Kidney epithelial cell (primary cell): ENCODE measurements around the gene MISP. TPM values are rescaled to one million over a fixed set of nuclear protein-coding genes. Genes with fewer than 3 reads are reported as not detected.

ENCODE experiments used
- DNase-seq: peaks from one replicate; pipeline ENCODE4 v3.0.0-alpha.2; 2010; ENCODE audit warnings: low read depth
- H3K27me3 ChIP-seq: 2 replicates; pipeline ENCODE4 v1.6.0; 2011; ENCODE audit warnings: low read length; ENCODE audit not compliant: control insufficient read depth, insufficient read depth
- H3K36me3 ChIP-seq: 2 replicates; pipeline ENCODE4 v1.5.1; 2011; ENCODE audit warnings: low read length; ENCODE audit not compliant: control insufficient read depth, insufficient read depth
- H3K4me3 ChIP-seq: 2 replicates; pipeline ENCODE4 v1.5.1; 2011; ENCODE audit warnings: low read depth, mild to moderate bottlenecking, control low read depth, low read length
- CTCF ChIP-seq: IDR thresholded peaks from 2 replicates; pipeline ENCODE4 v1.5.1; 2011; ENCODE audit warnings: mild to moderate bottlenecking, moderate library complexity, low read length, control low read depth, inconsistent platforms; ENCODE audit not compliant: insufficient read depth, poor library complexity, severe bottlenecking
- total RNA-seq: library from RNA; depleted of rRNA; stranded (reverse); fragments of >200 nt; gene quantifications from 2 replicates; pipeline ENCODE4 v1.2.3, GENCODE V29; 2015

The MISP gene
- total RNA-seq, 1 donor from 2014 or later, result 45.6 TPM

GRCh38 chr19:772730-773436 lies 22.0 kb downstream of the MISP start:
- TF ChIP-seq CTCF, result no peak
- no peak for DNase-seq

DNA sequence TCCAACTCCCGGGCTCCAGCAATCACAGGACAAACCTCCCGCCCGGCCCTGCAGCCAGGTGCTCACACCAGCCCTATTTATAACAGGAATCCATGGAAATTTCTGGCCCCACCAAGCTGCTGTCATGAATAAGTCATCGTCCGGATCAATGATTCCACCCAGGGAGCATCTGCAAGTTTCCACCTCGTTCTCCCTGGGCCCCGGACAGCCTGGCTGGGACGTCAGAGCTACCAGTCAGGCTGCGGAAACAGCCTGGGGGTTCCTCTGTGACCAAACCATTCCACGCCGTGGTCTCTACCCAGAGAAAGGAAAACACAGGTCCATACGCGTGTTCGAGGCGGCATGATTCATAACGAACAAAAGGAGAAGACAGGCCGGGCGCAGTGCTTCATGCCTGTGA lies 25.6 kb downstream of the MISP start:
- no peak overlapping the region for H3K4me3 ChIP-seq
- H3K36me3 ChIP-seq, result no peaks in the 10 kb centered on the region
- no peaks in the 10 kb centered on the region for H3K27me3 ChIP-seq
- DNase-seq, result no peak
- TF ChIP-seq CTCF, result no peak

More at GRCh38 chr19:772730-773436, 22.0 kb downstream of the MISP start:
- no peaks in the 10 kb centered on the region for H3K36me3 ChIP-seq
- no peaks in the 10 kb centered on the region for H3K27me3 ChIP-seq
- no peak overlapping the region for H3K4me3 ChIP-seq

GRCh38 chr19:778910-779653 lies 28.2 kb downstream of the MISP start:
- TF ChIP-seq CTCF, result no peak
- H3K4me3 ChIP-seq, result no peak overlapping the region
- no peaks in the 10 kb centered on the region for H3K27me3 ChIP-seq
- DNase-seq, result peak; percentile 83
- no peaks in the 10 kb centered on the region for H3K36me3 ChIP-seq

GRCh38 chr19:780935-781334 lies 30.0 kb downstream of the MISP start:
- no peaks in the 10 kb centered on the region for H3K27me3 ChIP-seq
- TF ChIP-seq CTCF, result no peak

DNA sequence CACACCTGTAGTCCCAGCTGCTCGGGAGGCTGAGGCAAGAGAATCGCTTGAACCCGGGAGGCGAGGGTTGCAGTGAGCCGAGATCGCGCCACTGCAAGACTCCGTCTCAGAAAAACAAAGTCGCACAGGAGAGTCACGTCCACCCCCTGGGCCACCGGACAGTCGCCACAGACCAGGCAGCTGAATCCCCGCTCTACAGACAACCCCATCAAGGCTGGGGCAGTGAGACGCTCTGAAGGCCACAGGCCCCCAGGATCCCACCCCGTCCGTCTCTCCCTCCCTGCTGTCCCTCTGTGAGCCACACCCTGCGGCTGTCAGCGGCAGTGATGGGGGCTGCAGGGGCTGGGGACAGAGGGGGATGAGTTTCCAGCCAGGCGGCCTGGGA lies 30.9 kb downstream of the MISP start:
- H3K4me3 ChIP-seq, result no peak overlapping the region
- no peaks in the 10 kb centered on the region for H3K27me3 ChIP-seq
- no peak for TF ChIP-seq CTCF
- H3K36me3 ChIP-seq, result no peaks in the 10 kb centered on the region
- DNase-seq, result no peak

More at GRCh38 chr19:780935-781334, 30.0 kb downstream of the MISP start:
- no peak for DNase-seq
- no peak overlapping the region for H3K4me3 ChIP-seq
- H3K36me3 ChIP-seq, result no peaks in the 10 kb centered on the region
